HG03095 (cell line): ENCODE measurements around the gene LIN54.
"Not testable (repeated sequence)": the region's sequence is repeated elsewhere in the genome, so short reads cannot be mapped to it uniquely, and the experiment has no call there.

Experiments used
- ATAC-seq: cut with Tn5 transposase; IDR thresholded peaks from one replicate; pipeline ENCODE4 v1.9.1; 2021; ENCODE audit warnings: moderate library complexity; ENCODE audit not compliant: unreplicated experiment

LIN54 gene

GRCh38 chr4:83012687-83013419 is 2.2 kb upstream of the LIN54 start:
- ATAC-seq: peak; percentile 79

- ATAC-seq: peak; percentile 7
These were observed 1.6 kb upstream of the LIN54 start for GRCh38 chr4:83012200-83012686.

- no peak for ATAC-seq
These were observed 1.1 kb upstream of the LIN54 start for GRCh38 chr4:83011689-83012199.

- no peak for ATAC-seq
These were observed 507 bp downstream of the LIN54 start for GRCh38 chr4:83010111-83010521.

- no peak for ATAC-seq
These were observed 1.1 kb downstream of the LIN54 start for GRCh38 chr4:83009529-83009928.

GRCh38 chr4:83003044-83003791 is 7.4 kb downstream of the LIN54 start:
- not testable (repeated sequence) for ATAC-seq

GRCh38 chr4:83002329-83002728 is 8.3 kb downstream of the LIN54 start:
- no peak for ATAC-seq

GRCh38 chr4:82998898-82999297 is 11.7 kb downstream of the LIN54 start:
- no peak for ATAC-seq

GRCh38 chr4:82994834-82995233 is 15.8 kb downstream of the LIN54 start:
- ATAC-seq: no peak

- peak; percentile 93 for ATAC-seq
These were observed 20.8 kb downstream of the LIN54 start for GRCh38 chr4:82989575-82990429.

- no peak for ATAC-seq
These were observed 22.2 kb downstream of the LIN54 start for GRCh38 chr4:82988323-82988832.

- not testable (repeated sequence) for ATAC-seq
These were observed 23.1 kb downstream of the LIN54 start for GRCh38 chr4:82987519-82987918.

GRCh38 chr4:82984459-82984858 is 26.2 kb downstream of the LIN54 start:
- ATAC-seq: no peak

GRCh38 chr4:82983444-82983843 is 27.2 kb downstream of the LIN54 start:
- no peak for ATAC-seq

- ATAC-seq: no peak
These were observed 29.5 kb downstream of the LIN54 start for GRCh38 chr4:82981138-82981537.

- no peak for ATAC-seq
These were observed 34.8 kb downstream of the LIN54 start for GRCh38 chr4:82975792-82976191.

- ATAC-seq: no peak
These were observed 41.2 kb downstream of the LIN54 start for GRCh38 chr4:82969414-82969813.

- ATAC-seq: no peak
These were observed 41.7 kb downstream of the LIN54 start for GRCh38 chr4:82968972-82969371.

GRCh38 chr4:82965763-82966162 is 44.9 kb downstream of the LIN54 start:
- no peak for ATAC-seq

GRCh38 chr4:82957045-82957444 is 53.6 kb downstream of the LIN54 start:
- ATAC-seq: no peak

GRCh38 chr4:82954212-82954611 is 56.4 kb downstream of the LIN54 start:
- no peak for ATAC-seq
